IMR-90 (cell line): ENCODE results near the gene FUBP1.

Experiments
- BHLHE40 ChIP-seq: fragments of 150-350 bp; IDR thresholded peaks from 2 replicates; pipeline ENCODE4 v1.6.1; 2016; ENCODE audit warnings: mild to moderate bottlenecking, low read depth, low read length
- CEBPB ChIP-seq: IDR thresholded peaks from 2 replicates; pipeline ENCODE4 v1.6.1; 2012; ENCODE audit warnings: low read depth, low read length, improper control_type of control experiment
- CTCF ChIP-seq: conservative IDR thresholded peaks from 2 replicates; pipeline ENCODE4 v1.5.1; 2012; ENCODE audit warnings: mild to moderate bottlenecking, low read depth, low read length, improper control_type of control experiment
- MAFK ChIP-seq: IDR thresholded peaks from 2 replicates; pipeline ENCODE4 v1.6.1; 2012; ENCODE audit warnings: low read depth, low read length, improper control_type of control experiment
- POLR2A ChIP-seq: IDR thresholded peaks from 2 replicates; pipeline ENCODE4 v1.6.1; 2012; ENCODE audit warnings: mild to moderate bottlenecking, low read depth, low read length
- RCOR1 ChIP-seq: IDR thresholded peaks from 2 replicates; pipeline ENCODE4 v1.6.1; 2012; ENCODE audit warnings: mild to moderate bottlenecking, low read length, improper control_type of control experiment; ENCODE audit not compliant: insufficient replicate concordance
- RFX5 ChIP-seq: IDR thresholded peaks from 2 replicates; pipeline ENCODE4 v1.8.0; 2012; ENCODE audit warnings: low read depth, mild to moderate bottlenecking, low read length, moderate library complexity
- USF2 ChIP-seq: fragments of 150-350 bp; IDR thresholded peaks from 2 replicates; pipeline ENCODE4 v1.6.1; 2017; ENCODE audit warnings: mild to moderate bottlenecking, antibody characterized with exemption, low read length, low read depth

GRCh38 chr1:77956464-77956863 is 22.4 kb downstream of the FUBP1 start:
- TF ChIP-seq CTCF (no peak), POLR2A (no peak), MAFK (no peak), CEBPB (no peak), USF2 (no peak), RCOR1 (no peak), BHLHE40 (no peak), RFX5 (no peak)
